ENCODE data around the gene APOF. TPM values are rescaled to one million over a fixed set of nuclear protein-coding genes. Genes with fewer than 3 reads are reported as not detected.

The APOF gene
- total and polyA plus RNA-seq, 2 of the 13 experiments (the other 11 are each of a cell fraction or from before 2014, with no cell fraction given): 3.3 to 23.9 TPM

- TF ChIP-seq, protein P1, sequence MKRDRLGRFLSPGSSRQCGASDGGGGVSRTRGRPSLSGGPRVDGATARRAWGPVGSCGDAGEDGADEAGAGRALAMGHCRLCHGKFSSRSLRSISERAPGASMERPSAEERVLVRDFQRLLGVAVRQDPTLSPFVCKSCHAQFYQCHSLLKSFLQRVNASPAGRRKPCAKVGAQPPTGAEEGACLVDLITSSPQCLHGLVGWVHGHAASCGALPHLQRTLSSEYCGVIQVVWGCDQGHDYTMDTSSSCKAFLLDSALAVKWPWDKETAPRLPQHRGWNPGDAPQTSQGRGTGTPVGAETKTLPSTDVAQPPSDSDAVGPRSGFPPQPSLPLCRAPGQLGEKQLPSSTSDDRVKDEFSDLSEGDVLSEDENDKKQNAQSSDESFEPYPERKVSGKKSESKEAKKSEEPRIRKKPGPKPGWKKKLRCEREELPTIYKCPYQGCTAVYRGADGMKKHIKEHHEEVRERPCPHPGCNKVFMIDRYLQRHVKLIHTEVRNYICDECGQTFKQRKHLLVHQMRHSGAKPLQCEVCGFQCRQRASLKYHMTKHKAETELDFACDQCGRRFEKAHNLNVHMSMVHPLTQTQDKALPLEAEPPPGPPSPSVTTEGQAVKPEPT (CRISPR knock-in tag; IDR thresholded peaks at IDR 0.05; ENCODE audit: low read depth): no peak
- TF ChIP-seq TAF15 (IDR thresholded peaks at IDR 0.05; ENCODE audit: low read depth, low read length, poor library complexity, severe bottlenecking): no peak
- 0 out of 2 replicates have a peak, but pooled peaks have one; percentile 13 for TF ChIP-seq SP4 (CRISPR knock-in tag; IDR thresholded peaks at IDR 0.05)
- TF ChIP-seq THAP9 (CRISPR knock-in tag; IDR thresholded peaks at IDR 0.05; ENCODE audit: borderline replicate concordance): peak; percentile 79
- TF ChIP-seq KAT2B (IDR thresholded peaks at IDR 0.05; ENCODE audit: borderline replicate concordance, low read depth, low read length): no peak
- TF ChIP-seq DMAP1 (CRISPR knock-in tag; IDR thresholded peaks at IDR 0.05): peak; percentile 90
- TF ChIP-seq ZBTB20 (CRISPR knock-in tag; IDR thresholded peaks at IDR 0.05; ENCODE audit: borderline replicate concordance, low read depth): no peak
- TF ChIP-seq SIN3A (IDR thresholded peaks at IDR 0.05; ENCODE audit: borderline replicate concordance, low read depth, low read length): 0 out of 2 replicates have a peak, but pooled peaks have one; percentile 52
- TF ChIP-seq ZNF777 (CRISPR knock-in tag; IDR thresholded peaks at IDR 0.05): no peak
- peak; percentile 57; the same call in 1 of the 2 replicates for TF ChIP-seq RXRB (CRISPR knock-in tag; IDR thresholded peaks at IDR 0.05; ENCODE audit: borderline replicate concordance)
- TF ChIP-seq CCAR2 (optimal IDR thresholded peaks at IDR 0.05; ENCODE audit: low read depth, low read length): no peak
- no peak for TF ChIP-seq TEF (CRISPR knock-in tag; IDR thresholded peaks at IDR 0.05)
- TF ChIP-seq ZNF503 (CRISPR knock-in tag; IDR thresholded peaks at IDR 0.05): no peak
- TF ChIP-seq ZNF678 (CRISPR knock-in tag; IDR thresholded peaks at IDR 0.05): no peak
- no peak for TF ChIP-seq ZFP41 (CRISPR knock-in tag; IDR thresholded peaks at IDR 0.05; ENCODE audit: borderline replicate concordance)
- TF ChIP-seq ETV6 (CRISPR knock-in tag; conservative IDR thresholded peaks at IDR 0.05): 0 out of 2 replicates have a peak, but pooled peaks have one; percentile 17
- TF ChIP-seq ZNF839 (CRISPR knock-in tag; IDR thresholded peaks at IDR 0.05; ENCODE audit: borderline replicate concordance): no peak
- TF ChIP-seq ZNF629 (CRISPR knock-in tag; conservative IDR thresholded peaks at IDR 0.05): no peak
- TF ChIP-seq, protein P2, sequence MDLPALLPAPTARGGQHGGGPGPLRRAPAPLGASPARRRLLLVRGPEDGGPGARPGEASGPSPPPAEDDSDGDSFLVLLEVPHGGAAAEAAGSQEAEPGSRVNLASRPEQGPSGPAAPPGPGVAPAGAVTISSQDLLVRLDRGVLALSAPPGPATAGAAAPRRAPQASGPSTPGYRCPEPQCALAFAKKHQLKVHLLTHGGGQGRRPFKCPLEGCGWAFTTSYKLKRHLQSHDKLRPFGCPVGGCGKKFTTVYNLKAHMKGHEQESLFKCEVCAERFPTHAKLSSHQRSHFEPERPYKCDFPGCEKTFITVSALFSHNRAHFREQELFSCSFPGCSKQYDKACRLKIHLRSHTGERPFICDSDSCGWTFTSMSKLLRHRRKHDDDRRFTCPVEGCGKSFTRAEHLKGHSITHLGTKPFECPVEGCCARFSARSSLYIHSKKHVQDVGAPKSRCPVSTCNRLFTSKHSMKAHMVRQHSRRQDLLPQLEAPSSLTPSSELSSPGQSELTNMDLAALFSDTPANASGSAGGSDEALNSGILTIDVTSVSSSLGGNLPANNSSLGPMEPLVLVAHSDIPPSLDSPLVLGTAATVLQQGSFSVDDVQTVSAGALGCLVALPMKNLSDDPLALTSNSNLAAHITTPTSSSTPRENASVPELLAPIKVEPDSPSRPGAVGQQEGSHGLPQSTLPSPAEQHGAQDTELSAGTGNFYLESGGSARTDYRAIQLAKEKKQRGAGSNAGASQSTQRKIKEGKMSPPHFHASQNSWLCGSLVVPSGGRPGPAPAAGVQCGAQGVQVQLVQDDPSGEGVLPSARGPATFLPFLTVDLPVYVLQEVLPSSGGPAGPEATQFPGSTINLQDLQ (CRISPR knock-in tag; IDR thresholded peaks at IDR 0.05): no peak
These were observed 28.8 kb downstream of the APOF start, which contains the start of gene PAN2 (continued) for GRCh38 chr12:56333679-56334489.
